ENCODE data around the gene RNASE7.
"Not testable (repeated sequence)": the region's sequence is repeated elsewhere in the genome, so short reads cannot be mapped to it uniquely, and the experiment has no call there.

Gene RNASE7

GRCh38 chr14:21041676-21042433, at the start of gene RNASE7:
Gene RNASE7, plus strand, starts transcription at chr14:21042362. Its CDS starts 631 bp downstream, at chr14:21042993.
- Histone ChIP-seq H3K4me1 (ENCODE audit: control insufficient read depth, insufficient read depth, low read length) (peaks cover 24% of the 10 kb centered on the region), H3K9ac (ENCODE audit: low read length) (no peak within 1 kb of the TSS), H3K36me3 (ENCODE audit: control insufficient read depth, insufficient read depth, low read length) (no peaks in the 10 kb centered on the region), H3K4me3 (ENCODE audit: low read length) (no peak within 1 kb of the TSS), H3K9me3 (ENCODE audit: control insufficient read depth, low read length) (no peaks in the 10 kb centered on the region), H3K27me3 (ENCODE audit: control insufficient read depth, insufficient read depth, low read length) (no peaks in the 10 kb centered on the region)

GRCh38 chr14:20996521-20996920, 45.6 kb upstream of the RNASE7 start:
- peaks cover 12% of the 10 kb centered on the region for H3K36me3 ChIP-seq (ENCODE audit: control insufficient read depth, insufficient read depth, low read length)
- H3K27me3 ChIP-seq (ENCODE audit: control insufficient read depth, insufficient read depth, low read length): no peaks in the 10 kb centered on the region

GRCh38 chr14:20997115-20997514, 45.0 kb upstream of the RNASE7 start:
- H3K36me3 ChIP-seq (ENCODE audit: control insufficient read depth, insufficient read depth, low read length): peaks cover 12% of the 10 kb centered on the region
- H3K4me1 ChIP-seq (ENCODE audit: control insufficient read depth, insufficient read depth, low read length): no peaks in the 10 kb centered on the region
- H3K4me3 ChIP-seq (ENCODE audit: low read length): no peak overlapping the region
- H3K9me3 ChIP-seq (ENCODE audit: control insufficient read depth, low read length): no peaks in the 10 kb centered on the region
- no peak overlapping the region for H3K9ac ChIP-seq (ENCODE audit: low read length)
- H3K27me3 ChIP-seq (ENCODE audit: control insufficient read depth, insufficient read depth, low read length): no peaks in the 10 kb centered on the region

More at GRCh38 chr14:20996521-20996920, 45.6 kb upstream of the RNASE7 start:
- Histone ChIP-seq H3K4me3 (ENCODE audit: low read length) (no peak overlapping the region), H3K9me3 (ENCODE audit: control insufficient read depth, low read length) (no peaks in the 10 kb centered on the region), H3K9ac (ENCODE audit: low read length) (no peak overlapping the region), H3K4me1 (ENCODE audit: control insufficient read depth, insufficient read depth, low read length) (no peaks in the 10 kb centered on the region)

- no peaks in the 10 kb centered on the region for H3K9me3 ChIP-seq (ENCODE audit: control insufficient read depth, low read length)
- H3K36me3 ChIP-seq (ENCODE audit: control insufficient read depth, insufficient read depth, low read length): peaks cover 12% of the 10 kb centered on the region
- no peaks in the 10 kb centered on the region for H3K27me3 ChIP-seq (ENCODE audit: control insufficient read depth, insufficient read depth, low read length)
- H3K9ac ChIP-seq (ENCODE audit: low read length): no peak overlapping the region
- no peak overlapping the region for H3K4me3 ChIP-seq (ENCODE audit: low read length)
- no peaks in the 10 kb centered on the region for H3K4me1 ChIP-seq (ENCODE audit: control insufficient read depth, insufficient read depth, low read length)
Observed at GRCh38 chr14:20997564-20997963, 44.6 kb upstream of the RNASE7 start.

- no peaks in the 10 kb centered on the region for H3K4me1 ChIP-seq (ENCODE audit: control insufficient read depth, insufficient read depth, low read length)
- H3K9ac ChIP-seq (ENCODE audit: low read length): no peak overlapping the region
- no peaks in the 10 kb centered on the region for H3K27me3 ChIP-seq (ENCODE audit: control insufficient read depth, insufficient read depth, low read length)
- H3K4me3 ChIP-seq (ENCODE audit: low read length): no peak overlapping the region
- peaks cover 12% of the 10 kb centered on the region for H3K36me3 ChIP-seq (ENCODE audit: control insufficient read depth, insufficient read depth, low read length)
- no peaks in the 10 kb centered on the region for H3K9me3 ChIP-seq (ENCODE audit: control insufficient read depth, low read length)
Observed at GRCh38 chr14:20998139-20998538, 44.0 kb upstream of the RNASE7 start.

- no peak within 1 kb of the TSS for H3K4me3 ChIP-seq (ENCODE audit: low read length)
- H3K36me3 ChIP-seq (ENCODE audit: control insufficient read depth, insufficient read depth, low read length): peaks cover 12% of the 10 kb centered on the region
- H3K9me3 ChIP-seq (ENCODE audit: control insufficient read depth, low read length): no peaks in the 10 kb centered on the region
- H3K9ac ChIP-seq (ENCODE audit: low read length): no peak within 1 kb of the TSS
- no peaks in the 10 kb centered on the region for H3K4me1 ChIP-seq (ENCODE audit: control insufficient read depth, insufficient read depth, low read length)
- H3K27me3 ChIP-seq (ENCODE audit: control insufficient read depth, insufficient read depth, low read length): no peaks in the 10 kb centered on the region
Observed at GRCh38 chr14:20998674-20999366, 43.3 kb upstream of the RNASE7 start, which contains the start of gene SLC39A2. Gene SLC39A2, plus strand, starts transcription at chr14:20999293. Its CDS starts 154 bp downstream, at chr14:20999447.

- Histone ChIP-seq H3K36me3 (ENCODE audit: control insufficient read depth, insufficient read depth, low read length) (peaks cover 8% of the 10 kb centered on the region), H3K4me3 (ENCODE audit: low read length) (no peak overlapping the region), H3K9me3 (ENCODE audit: control insufficient read depth, low read length) (no peaks in the 10 kb centered on the region), H3K9ac (ENCODE audit: low read length) (no peak overlapping the region), H3K27me3 (ENCODE audit: control insufficient read depth, insufficient read depth, low read length) (no peaks in the 10 kb centered on the region), H3K4me1 (ENCODE audit: control insufficient read depth, insufficient read depth, low read length) (no peaks in the 10 kb centered on the region)
Observed at GRCh38 chr14:20999591-20999990, 42.6 kb upstream of the RNASE7 start.

GRCh38 chr14:21001218-21001617, 40.9 kb upstream of the RNASE7 start:
- Histone ChIP-seq H3K4me3 (ENCODE audit: low read length) (no peak overlapping the region), H3K27me3 (ENCODE audit: control insufficient read depth, insufficient read depth, low read length) (no peaks in the 10 kb centered on the region), H3K36me3 (ENCODE audit: control insufficient read depth, insufficient read depth, low read length) (peaks cover 1% of the 10 kb centered on the region), H3K4me1 (ENCODE audit: control insufficient read depth, insufficient read depth, low read length) (no peaks in the 10 kb centered on the region), H3K9ac (ENCODE audit: low read length) (no peak overlapping the region), H3K9me3 (ENCODE audit: control insufficient read depth, low read length) (no peaks in the 10 kb centered on the region)

GRCh38 chr14:21003788-21004346, 38.3 kb upstream of the RNASE7 start:
- H3K36me3 ChIP-seq (ENCODE audit: control insufficient read depth, insufficient read depth, low read length): no peaks in the 10 kb centered on the region
- H3K9ac ChIP-seq (ENCODE audit: low read length): no peak overlapping the region
- no peaks in the 10 kb centered on the region for H3K4me1 ChIP-seq (ENCODE audit: control insufficient read depth, insufficient read depth, low read length)
- no peak overlapping the region for H3K4me3 ChIP-seq (ENCODE audit: low read length)
- no peaks in the 10 kb centered on the region for H3K27me3 ChIP-seq (ENCODE audit: control insufficient read depth, insufficient read depth, low read length)
- no peaks in the 10 kb centered on the region for H3K9me3 ChIP-seq (ENCODE audit: control insufficient read depth, low read length)

GRCh38 chr14:21009721-21010120, 32.4 kb upstream of the RNASE7 start:
- not testable (repeated sequence) for H3K36me3 ChIP-seq (ENCODE audit: control insufficient read depth, insufficient read depth, low read length); H3K9ac ChIP-seq (ENCODE audit: low read length); H3K27me3 ChIP-seq (ENCODE audit: control insufficient read depth, insufficient read depth, low read length); H3K4me1 ChIP-seq (ENCODE audit: control insufficient read depth, insufficient read depth, low read length); H3K9me3 ChIP-seq (ENCODE audit: control insufficient read depth, low read length); H3K4me3 ChIP-seq (ENCODE audit: low read length)

GRCh38 chr14:21011136-21011535, 31.0 kb upstream of the RNASE7 start:
- Histone ChIP-seq H3K9me3 (ENCODE audit: control insufficient read depth, low read length) (no peaks in the 10 kb centered on the region), H3K27me3 (ENCODE audit: control insufficient read depth, insufficient read depth, low read length) (no peaks in the 10 kb centered on the region), H3K36me3 (ENCODE audit: control insufficient read depth, insufficient read depth, low read length) (no peaks in the 10 kb centered on the region), H3K9ac (ENCODE audit: low read length) (no peak overlapping the region), H3K4me1 (ENCODE audit: control insufficient read depth, insufficient read depth, low read length) (peaks cover 5% of the 10 kb centered on the region), H3K4me3 (ENCODE audit: low read length) (no peak overlapping the region)

- Histone ChIP-seq H3K9ac (ENCODE audit: low read length) (no peak overlapping the region), H3K4me1 (ENCODE audit: control insufficient read depth, insufficient read depth, low read length) (peaks cover 5% of the 10 kb centered on the region)
Observed at GRCh38 chr14:21014761-21015190, 27.4 kb upstream of the RNASE7 start.

More at GRCh38 chr14:21014761-21015190, 27.4 kb upstream of the RNASE7 start:
- Histone ChIP-seq H3K9me3 (ENCODE audit: control insufficient read depth, low read length) (no peaks in the 10 kb centered on the region), H3K27me3 (ENCODE audit: control insufficient read depth, insufficient read depth, low read length) (no peaks in the 10 kb centered on the region), H3K4me3 (ENCODE audit: low read length) (no peak overlapping the region), H3K36me3 (ENCODE audit: control insufficient read depth, insufficient read depth, low read length) (no peaks in the 10 kb centered on the region)

All from mucosa of stomach (tissue), 1 donor.